H9 (cell line): ENCODE results near the gene CAMTA2. TPM values are rescaled to one million over a fixed set of nuclear protein-coding genes. Genes with fewer than 3 reads are reported as not detected.

Source experiments
- DNase-seq: peaks from one replicate; pipeline ENCODE4 v3.0.0-alpha.2; 2017
- H2AFZ ChIP-seq: one replicate; pipeline ENCODE4 v1.6.1; 2013; ENCODE audit warnings: mild to moderate bottlenecking, low read length, control low read depth, moderate library complexity
- H2AK5ac ChIP-seq: 2 replicates; pipeline ENCODE4 v1.6.1; 2013; ENCODE audit warnings: low read length, control low read depth, mixed read lengths; ENCODE audit not compliant: insufficient read length
- H2BK120ac ChIP-seq: one replicate; pipeline ENCODE4 v1.6.1; 2013; ENCODE audit warnings: low read depth, mild to moderate bottlenecking, low read length, control low read depth, inconsistent platforms; ENCODE audit not compliant: poor library complexity, severe bottlenecking
- H2BK12ac ChIP-seq: 2 replicates; pipeline ENCODE4 v1.6.1; 2013; ENCODE audit warnings: low read length, control low read depth, mixed read lengths, low read depth; ENCODE audit not compliant: insufficient read length
- H2BK15ac ChIP-seq: 2 replicates; pipeline ENCODE4 v1.6.1; 2013; ENCODE audit warnings: low read depth, low read length, control low read depth
- H2BK20ac ChIP-seq: one replicate; pipeline ENCODE4 v1.6.1; 2013; ENCODE audit warnings: low read depth, mild to moderate bottlenecking, low read length, control low read depth, inconsistent platforms; ENCODE audit not compliant: poor library complexity, severe bottlenecking
- H2BK5ac ChIP-seq: 2 replicates; pipeline ENCODE4 v1.6.1; 2013; ENCODE audit warnings: low read length, control low read depth, mixed read lengths; ENCODE audit not compliant: insufficient read length
- H3K14ac ChIP-seq: 2 replicates; pipeline ENCODE4 v1.6.1; 2013; ENCODE audit warnings: low read length, control low read depth; ENCODE audit not compliant: insufficient read depth
- H3K18ac ChIP-seq: 2 replicates; pipeline ENCODE4 v1.6.1; 2013; ENCODE audit warnings: low read depth, mild to moderate bottlenecking, mixed read lengths, low read length, control low read depth; ENCODE audit not compliant: insufficient read length
- H3K23ac ChIP-seq: 2 replicates; pipeline ENCODE4 v1.6.1; 2013; ENCODE audit warnings: low read length, control low read depth, mixed read lengths, low read depth; ENCODE audit not compliant: insufficient read length
- H3K23me2 ChIP-seq: 2 replicates; pipeline ENCODE4 v1.6.1; 2013; ENCODE audit warnings: low read depth, mild to moderate bottlenecking, mixed read lengths, low read length, control low read depth; ENCODE audit not compliant: insufficient read length, poor library complexity, severe bottlenecking
- H3K27ac ChIP-seq: 2 replicates; pipeline ENCODE4 v1.5.1; 2013; ENCODE audit warnings: low read length, control low read depth, mixed read lengths, low read depth; ENCODE audit not compliant: insufficient read length
- H3K27me3 ChIP-seq: 2 replicates; pipeline ENCODE4 v1.6.1; 2013; ENCODE audit warnings: low read length, control low read depth, inconsistent platforms; ENCODE audit not compliant: insufficient read depth
- H3K4ac ChIP-seq: 2 replicates; pipeline ENCODE4 v1.6.1; 2013; ENCODE audit warnings: low read depth, mild to moderate bottlenecking, control low read depth, inconsistent platforms, low read length, moderate library complexity
- H3K4me1 ChIP-seq: 2 replicates; pipeline ENCODE4 v1.6.1; 2013; ENCODE audit warnings: low read length, control low read depth, inconsistent platforms; ENCODE audit not compliant: insufficient read depth
- H3K4me2 ChIP-seq: 2 replicates; pipeline ENCODE4 v1.6.1; 2013; ENCODE audit warnings: low read length, control low read depth, mixed read lengths; ENCODE audit not compliant: insufficient read length, insufficient read depth
- H3K56ac ChIP-seq: 2 replicates; pipeline ENCODE4 v1.6.1; 2013; ENCODE audit warnings: low read depth, mild to moderate bottlenecking, mixed read lengths, low read length, control low read depth; ENCODE audit not compliant: insufficient read length
- H3K79me1 ChIP-seq: 2 replicates; pipeline ENCODE4 v1.6.1; 2013; ENCODE audit warnings: low read depth, mild to moderate bottlenecking, moderate library complexity, low read length, control low read depth, inconsistent platforms; ENCODE audit not compliant: insufficient read depth, poor library complexity, severe bottlenecking
- H3K79me2 ChIP-seq: 2 replicates; pipeline ENCODE4 v1.6.1; 2013; ENCODE audit warnings: low read length, control low read depth, inconsistent platforms; ENCODE audit not compliant: insufficient read depth
- H3K9ac ChIP-seq: 2 replicates; pipeline ENCODE4 v1.6.1; 2013; ENCODE audit warnings: low read length, control low read depth, mixed read lengths; ENCODE audit not compliant: insufficient read length; ENCODE audit errors: extremely low read depth
- H3K9me3 ChIP-seq: one replicate; pipeline ENCODE4 v1.6.1; 2013; ENCODE audit warnings: low read depth, low read length, inconsistent platforms; ENCODE audit not compliant: control insufficient read depth
- H3T11ph ChIP-seq: one replicate; pipeline ENCODE4 v1.6.1; 2013; ENCODE audit warnings: mild to moderate bottlenecking, low read length, control low read depth, inconsistent platforms
- H4K20me1 ChIP-seq: one replicate; pipeline ENCODE4 v1.6.1; 2013; ENCODE audit not compliant: control insufficient read depth, insufficient read length, insufficient read depth
- H4K5ac ChIP-seq: 2 replicates; pipeline ENCODE4 v1.6.1; 2013; ENCODE audit warnings: low read depth, mild to moderate bottlenecking, mixed read lengths, low read length, control low read depth; ENCODE audit not compliant: insufficient read length
- H4K8ac ChIP-seq: replicated peaks from 2 replicates; pipeline ENCODE4 v1.6.1; 2013; ENCODE audit warnings: low read length, control low read depth, mixed read lengths, low read depth; ENCODE audit not compliant: insufficient read length
- H4K91ac ChIP-seq: 2 replicates; pipeline ENCODE4 v1.6.1; 2013; ENCODE audit warnings: low read depth, mild to moderate bottlenecking, moderate library complexity, mixed read lengths, low read length, control low read depth; ENCODE audit not compliant: insufficient read length
- H3K27ac Mint-ChIP-seq, 3 experiments: 2 replicates in 2 of 3; 3 replicates in 1 of 3; pipeline ENCODE4 v1.8.0; 2020 to 2021; ENCODE audit warnings: mixed read lengths in 3 of 3, mild to moderate bottlenecking in 1 of 3, moderate library complexity in 1 of 3
- H3K27me3 Mint-ChIP-seq: 2 replicates; pipeline ENCODE4 v1.8.0; 2021; ENCODE audit warnings: low read depth, mild to moderate bottlenecking, moderate library complexity, mixed read lengths
- H3K36me3 Mint-ChIP-seq, 3 experiments: 2 replicates in 2 of 3; 3 replicates in 1 of 3; pipeline ENCODE4 v1.8.0; 2020 to 2021; ENCODE audit warnings: low read depth in 3 of 3, mixed read lengths in 3 of 3; ENCODE audit not compliant: insufficient read depth in 1 of 3
- H3K4me1 Mint-ChIP-seq, 2 experiments: 2 replicates each; pipeline ENCODE4 v1.8.0; 2020; ENCODE audit warnings: mixed read lengths in 2 of 2
- H3K4me3 Mint-ChIP-seq, 2 experiments: 2 replicates in 1 of 2; 3 replicates in 1 of 2; pipeline ENCODE4 v1.8.0; 2020 to 2021; ENCODE audit warnings: mild to moderate bottlenecking in 2 of 2, mixed read lengths in 2 of 2, moderate library complexity in 1 of 2
- H3K9me3 Mint-ChIP-seq, 2 experiments: 2 replicates in 1 of 2; 3 replicates in 1 of 2; pipeline ENCODE4 v1.8.0; 2020; ENCODE audit warnings: mild to moderate bottlenecking in 2 of 2, mixed read lengths in 2 of 2, moderate library complexity in 1 of 2
- WGBS: extraction: QIAGEN DNeasy Blood & Tissue Kit; methylation state at CpG from one replicate; pipeline ENCODE4 v1.1.7; 2013; ENCODE audit warnings: missing lambda C conversion rate, low lambda C conversion rate, mixed read lengths; ENCODE audit not compliant: insufficient read length; ENCODE audit errors: extremely low coverage; 5-methylcytosine and 5-hydroxymethylcytosine counted together
- total RNA-seq: library from RNA; stranded (reverse); gene quantifications from 2 replicates; pipeline ENCODE4 v1.2.1, GENCODE V29; 2021
- TF ChIP-seq, protein P1 (sequence below): fragments of 200-600 bp; sonication (generic); conservative IDR thresholded peaks from 3 replicates; pipeline ENCODE4 v1.8.0; 2021; ENCODE audit warnings: antibody characterized with exemption, mild to moderate bottlenecking

Gene CAMTA2
- total RNA-seq, 1 experiment from 2014 or later = 15.6 TPM

DNA sequence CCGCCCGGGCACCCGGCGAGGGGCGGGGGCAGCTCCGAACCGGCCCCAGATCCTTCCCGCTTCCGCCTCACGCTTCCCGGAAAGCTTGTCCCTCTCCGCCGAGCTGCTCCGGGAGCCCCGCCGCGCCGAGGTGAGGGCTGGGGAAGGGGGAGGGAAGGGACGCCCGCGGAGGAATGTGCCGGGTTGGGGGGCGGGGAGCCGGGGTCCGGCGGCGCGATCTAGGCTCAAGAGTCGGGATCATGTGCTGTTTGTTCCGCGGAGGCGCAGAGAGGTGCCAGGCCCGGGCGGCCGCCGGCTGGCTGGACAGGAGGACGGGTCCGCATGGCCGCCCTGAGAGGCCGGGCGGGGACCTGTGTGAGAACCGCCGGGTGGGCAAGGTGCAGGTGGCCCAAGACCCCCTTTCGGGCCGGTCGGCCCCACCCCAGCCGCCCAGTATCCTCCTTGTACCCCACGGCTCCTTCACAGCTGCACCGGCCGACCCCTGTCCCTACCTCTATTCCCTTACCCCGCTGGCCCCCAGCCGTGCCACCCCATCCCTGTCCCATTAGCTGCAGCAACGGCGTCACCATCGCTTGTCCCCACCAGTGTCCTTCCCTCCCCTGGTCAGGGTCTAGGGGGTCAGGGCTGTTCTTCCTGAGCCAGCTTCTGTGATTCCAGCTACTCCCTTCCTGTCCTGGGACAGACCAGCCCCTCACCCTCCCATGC is 10.7 kb upstream of the CAMTA2 start:
- Histone ChIP-seq H4K20me1 (no peaks in the 10 kb centered on the region), H4K5ac (no peak overlapping the region), H3K27me3 (no peaks in the 10 kb centered on the region; the same call in 1 of the 2 replicates), H3K14ac (peak overlapping the region; percentile 45), H3T11ph (no peak overlapping the region), H3K4ac (no peak overlapping the region), H2AFZ (no peak overlapping the region), H3K23ac (no peak overlapping the region), H4K91ac (no peak overlapping the region), H3K9ac (peak overlapping the region; percentile 48), H3K23me2 (peaks cover 14% of the 10 kb centered on the region), H3K27ac (no peak overlapping the region), H2BK15ac (no peak overlapping the region), H3K4me2 (peak overlapping the region; percentile 95), H3K56ac (no peak overlapping the region), H4K8ac (no peak overlapping the region), H2AK5ac (no peak overlapping the region), H2BK5ac (no peak overlapping the region), H2BK120ac (no peak overlapping the region), H3K18ac (no peak overlapping the region), H3K4me1 (peaks cover 2% of the 10 kb centered on the region), H2BK12ac (no peak overlapping the region), H2BK20ac (no peak overlapping the region), H3K9me3 (no peaks in the 10 kb centered on the region), H3K79me2 (peaks cover 4% of the 10 kb centered on the region; the same call in 1 of the 2 replicates), H3K79me1 (peaks cover 8% of the 10 kb centered on the region)
- H3K9me3 Mint-ChIP-seq = no peaks in the 10 kb centered on the region
- H3K27ac Mint-ChIP-seq = peak overlapping the region in 1 of 3 experiments; percentile 67; a peak in 1 of 7 replicates
- H3K4me3 Mint-ChIP-seq = peak overlapping the region; percentile 88 to 92
- peaks cover 15 to 28% (median 28%) of the 10 kb centered on the region in 3 experiments for H3K36me3 Mint-ChIP-seq
- peaks cover 12 to 20% of the 10 kb centered on the region in 2 experiments for H3K4me1 Mint-ChIP-seq
- peak; percentile 72 for DNase-seq
- TF ChIP-seq, protein P1, sequence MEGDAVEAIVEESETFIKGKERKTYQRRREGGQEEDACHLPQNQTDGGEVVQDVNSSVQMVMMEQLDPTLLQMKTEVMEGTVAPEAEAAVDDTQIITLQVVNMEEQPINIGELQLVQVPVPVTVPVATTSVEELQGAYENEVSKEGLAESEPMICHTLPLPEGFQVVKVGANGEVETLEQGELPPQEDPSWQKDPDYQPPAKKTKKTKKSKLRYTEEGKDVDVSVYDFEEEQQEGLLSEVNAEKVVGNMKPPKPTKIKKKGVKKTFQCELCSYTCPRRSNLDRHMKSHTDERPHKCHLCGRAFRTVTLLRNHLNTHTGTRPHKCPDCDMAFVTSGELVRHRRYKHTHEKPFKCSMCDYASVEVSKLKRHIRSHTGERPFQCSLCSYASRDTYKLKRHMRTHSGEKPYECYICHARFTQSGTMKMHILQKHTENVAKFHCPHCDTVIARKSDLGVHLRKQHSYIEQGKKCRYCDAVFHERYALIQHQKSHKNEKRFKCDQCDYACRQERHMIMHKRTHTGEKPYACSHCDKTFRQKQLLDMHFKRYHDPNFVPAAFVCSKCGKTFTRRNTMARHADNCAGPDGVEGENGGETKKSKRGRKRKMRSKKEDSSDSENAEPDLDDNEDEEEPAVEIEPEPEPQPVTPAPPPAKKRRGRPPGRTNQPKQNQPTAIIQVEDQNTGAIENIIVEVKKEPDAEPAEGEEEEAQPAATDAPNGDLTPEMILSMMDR = no peak
- H3K27me3 Mint-ChIP-seq = peaks cover 26% of the 10 kb centered on the region
- no CpG with 5 or more reads among the region's 55 CpGs for WGBS
